Cardiac atrium fibroblast (primary cell): ENCODE results near the gene ESRP2. TPM values are rescaled to one million over a fixed set of nuclear protein-coding genes. Genes with fewer than 3 reads are reported as not detected.

Experiments
- total RNA-seq: library from RNA; depleted of rRNA; stranded (reverse); fragments of >200 nt; gene quantifications from 2 replicates; pipeline ENCODE4 v1.2.3, GENCODE V29; 2015

The ESRP2 gene
- total RNA-seq: 0.36 and 1.1 TPM in 2 replicates

DNA sequence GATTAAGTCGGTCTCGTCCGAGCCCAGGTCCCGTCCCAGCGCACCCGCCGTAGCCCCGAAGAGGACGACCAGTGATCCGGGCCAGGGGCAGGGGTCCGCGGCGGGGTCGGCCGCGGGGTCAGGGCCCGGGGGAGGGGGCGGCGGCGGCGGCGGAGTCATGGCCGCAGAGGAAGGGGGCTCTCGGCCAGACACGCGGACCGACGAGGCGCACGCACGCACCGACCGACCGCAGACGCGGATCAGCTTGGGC, at the start of gene ESRP2:
Gene ESRP2 (minus strand): TSS at position 241 of the 250 bp plus-strand sequence. CDS start 82 bp downstream, at position 159.

DNA sequence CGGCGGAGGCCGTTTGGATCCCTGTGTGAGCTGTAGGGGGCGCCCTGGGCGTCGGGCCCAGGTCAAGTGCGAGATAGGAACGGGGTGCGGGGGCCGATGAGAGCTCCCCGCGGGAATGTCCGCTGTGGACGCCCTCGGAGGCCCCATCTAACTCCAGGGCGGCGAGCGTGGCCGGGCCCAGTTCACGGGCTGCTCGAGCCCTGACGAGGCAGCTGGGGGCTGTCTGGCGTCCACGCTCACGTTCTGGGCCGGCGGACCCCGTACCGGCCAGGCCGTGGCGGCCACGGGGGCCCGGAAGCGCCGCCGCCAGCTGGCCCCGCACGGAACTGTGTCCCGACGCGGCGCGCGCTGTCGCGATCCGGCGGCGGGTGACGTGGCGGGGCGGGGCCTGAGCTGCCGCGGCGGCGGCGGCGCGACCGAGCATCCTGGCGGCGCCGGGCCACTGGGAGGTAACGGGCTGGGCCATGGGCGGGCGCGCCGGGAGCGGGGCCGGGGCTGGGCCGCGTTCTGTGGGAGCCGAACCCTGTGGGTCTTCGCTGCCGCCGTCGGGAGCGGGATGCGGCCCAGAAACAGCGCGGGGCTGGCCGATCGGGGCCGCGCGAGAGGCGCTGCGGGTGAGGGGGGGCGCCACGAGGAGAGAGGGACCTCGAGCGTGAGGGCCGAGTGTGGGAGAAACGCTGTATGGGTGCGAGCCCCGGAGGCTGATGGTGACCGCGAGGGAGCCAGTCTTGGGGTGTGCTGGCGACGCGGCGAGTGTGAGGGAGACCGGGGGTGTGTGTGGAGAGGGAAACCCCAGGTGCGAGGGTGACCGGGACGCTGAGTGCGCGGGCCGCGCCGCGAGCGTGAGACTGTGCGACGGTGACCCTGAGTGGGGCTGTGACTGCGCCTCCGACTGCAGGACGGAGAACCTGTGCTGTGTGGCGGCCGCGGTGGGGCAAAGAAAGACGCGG, 28.5 kb upstream of the ESRP2 start, which contains the start of gene SLC7A6:
Gene SLC7A6 (plus strand): TSS at position 399 of the 950 bp plus-strand sequence. CDS start 10,201 bp downstream, outside the sequence.

GRCh38 chr16:68244903-68245853, 9.3 kb upstream of the ESRP2 start, which contains the start of gene PLA2G15:
TSS of gene PLA2G15 (plus strand) at chr16:68245373. CDS start at chr16:68245427, 54 bp downstream.

Other genes starting within 250 kb of the ESRP2 start
- not detected in 2 replicates for gene DPEP2, start 236.6 kb downstream of the ESRP2 start, total RNA-seq
- gene DPEP2NB, start 220.2 kb downstream of the ESRP2 start, total RNA-seq: not detected in 2 replicates
- 3.2 and 6.3 TPM in 2 replicates for gene DDX28, start 212.9 kb downstream of the ESRP2 start, total RNA-seq
- gene DUS2, start 212.8 kb downstream of the ESRP2 start, total RNA-seq: 14.7 and 19.5 TPM in 2 replicates
- gene NFATC3, start 150.8 kb downstream of the ESRP2 start, total RNA-seq: 17.5 and 20.3 TPM in 2 replicates
- gene PLA2G15, start 9.2 kb upstream of the ESRP2 start, total RNA-seq: 12.6 and 16.0 TPM in 2 replicates
- gene SLC7A6, start 28.4 kb upstream of the ESRP2 start, total RNA-seq: 21.7 and 38.7 TPM in 2 replicates
- 4.3 and 4.7 TPM in 2 replicates for gene SLC7A6OS, start 74.8 kb upstream of the ESRP2 start, total RNA-seq
- gene PRMT7, start 74.9 kb upstream of the ESRP2 start, total RNA-seq: 30.0 and 32.0 TPM in 2 replicates
- gene SMPD3, start 212.4 kb upstream of the ESRP2 start, total RNA-seq: not detected in 2 replicates